Measurements from ENCODE around the gene SIGLEC7.

Gene SIGLEC7

DNA sequence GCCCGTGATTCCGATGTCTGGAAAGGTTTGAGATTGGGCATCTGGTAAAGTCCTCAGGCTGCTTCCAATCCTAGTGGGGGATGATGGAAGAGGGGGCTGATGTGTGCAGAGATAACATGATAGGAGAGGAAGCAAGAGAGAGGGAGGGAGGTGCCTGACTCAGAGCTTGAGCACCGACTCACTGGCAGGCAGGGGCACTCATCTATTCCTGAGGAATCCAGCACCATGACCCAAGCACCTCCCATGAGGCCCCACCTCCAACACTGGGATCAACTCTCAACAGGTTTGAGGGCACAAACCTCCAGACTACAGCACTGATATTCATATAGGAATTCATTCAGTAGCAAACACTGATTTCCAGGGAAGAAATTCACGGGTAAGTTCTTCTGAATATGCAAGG is 23.0 kb upstream of the SIGLEC7 start:
- no peak for DNase-seq

DNA sequence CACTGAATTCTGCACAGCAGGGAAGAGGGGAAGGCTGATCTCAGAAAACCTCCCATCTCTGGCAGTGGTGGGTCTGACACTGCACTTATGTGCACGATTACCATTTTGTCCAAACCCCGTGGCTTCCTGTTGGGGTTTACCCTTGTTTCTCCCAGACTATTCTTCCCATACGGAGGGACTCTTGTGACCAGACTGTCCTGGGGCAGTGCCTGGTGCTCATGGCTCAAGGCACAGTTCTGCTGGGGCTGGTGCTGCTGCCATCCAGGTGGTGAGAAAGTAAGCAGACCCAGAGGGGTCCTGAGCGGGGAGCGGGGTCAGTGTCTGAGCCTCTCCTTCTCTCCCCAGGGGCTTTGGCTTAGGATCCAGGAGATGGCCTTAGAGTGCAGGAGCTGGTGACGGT is 22.5 kb upstream of the SIGLEC7 start:
- no peak for DNase-seq

DNA sequence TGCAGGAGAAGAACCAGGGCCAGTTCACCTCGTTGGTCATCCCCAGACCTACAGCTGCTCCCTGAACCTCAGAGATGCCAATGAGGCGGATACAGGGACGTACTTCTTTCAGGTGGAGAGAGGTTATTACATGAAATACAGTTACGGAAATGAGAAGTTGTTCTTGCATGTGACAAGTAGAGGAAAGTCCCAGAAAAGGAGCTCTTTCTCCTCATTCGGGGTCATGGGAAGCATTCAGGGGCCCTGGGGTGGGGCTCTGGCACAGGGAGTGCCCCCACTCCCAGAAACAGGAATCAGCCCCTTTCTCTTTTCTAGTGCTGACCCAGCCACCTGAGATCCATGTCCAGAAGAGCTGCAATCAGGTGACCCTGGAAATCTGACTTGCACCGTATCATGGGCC is 21.9 kb upstream of the SIGLEC7 start:
- no peak for DNase-seq

DNA sequence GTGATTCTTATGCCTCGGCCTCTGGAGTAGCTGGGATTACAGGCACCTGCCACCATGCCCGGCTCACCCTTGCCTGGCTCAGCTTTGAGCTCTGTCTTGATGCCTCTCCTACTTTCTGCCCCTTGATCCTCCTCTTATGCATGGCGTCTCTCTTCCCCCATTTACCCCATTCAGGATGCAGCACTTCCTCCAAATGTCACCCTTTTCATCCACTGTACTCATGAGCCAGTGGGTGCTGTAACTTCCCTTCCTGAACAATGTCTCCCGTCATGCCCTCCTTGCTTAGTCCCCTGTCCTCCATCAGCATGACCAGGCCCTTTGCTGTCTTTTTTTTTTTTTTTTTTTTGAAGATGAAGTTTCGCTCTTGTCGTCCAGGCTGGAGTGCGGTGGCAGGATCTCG is 20.8 kb upstream of the SIGLEC7 start:
- no peak for DNase-seq

DNA sequence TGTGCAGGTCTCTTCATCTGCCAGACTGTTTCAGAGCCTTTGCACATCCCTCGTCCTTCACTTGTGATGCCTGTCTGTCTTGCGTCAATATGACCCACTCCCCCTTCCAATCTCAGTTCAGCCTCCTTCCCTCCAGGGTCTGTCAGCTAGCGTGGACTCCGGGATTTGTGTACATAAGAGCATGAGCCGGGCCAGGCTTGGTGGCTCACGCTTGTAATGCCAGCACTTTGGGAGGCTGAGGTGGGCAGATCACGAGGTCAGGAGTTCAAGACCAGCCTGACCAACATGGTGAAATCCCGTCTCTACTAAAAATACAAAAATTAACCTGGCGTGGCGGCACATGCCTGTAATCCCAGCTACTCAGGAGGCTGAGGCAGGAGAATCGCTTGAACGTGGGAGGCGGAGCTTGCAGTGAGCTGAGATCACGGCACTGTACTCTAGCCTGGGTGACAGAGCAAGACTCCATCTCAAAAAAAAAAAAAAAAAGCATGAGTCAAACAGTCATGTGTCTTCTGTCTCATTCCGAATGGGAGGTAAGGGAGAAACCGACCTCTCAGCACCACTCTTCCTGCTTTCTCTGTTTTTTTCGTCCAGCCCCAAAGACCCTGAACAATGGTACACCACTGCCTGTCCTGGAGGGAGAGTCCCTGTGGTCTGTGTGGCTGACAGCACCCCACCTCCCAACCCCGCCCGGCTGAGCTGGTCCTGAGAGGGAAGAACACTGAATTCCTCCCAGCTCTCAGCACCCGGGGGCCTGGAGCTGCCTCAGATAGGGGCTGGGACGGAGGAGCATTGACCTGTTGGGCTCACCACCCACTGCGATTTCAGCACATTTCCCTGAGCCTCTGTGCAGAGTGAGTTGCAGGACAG is 19.8 kb upstream of the SIGLEC7 start:
- DNase-seq, result peak; percentile 15

DNA sequence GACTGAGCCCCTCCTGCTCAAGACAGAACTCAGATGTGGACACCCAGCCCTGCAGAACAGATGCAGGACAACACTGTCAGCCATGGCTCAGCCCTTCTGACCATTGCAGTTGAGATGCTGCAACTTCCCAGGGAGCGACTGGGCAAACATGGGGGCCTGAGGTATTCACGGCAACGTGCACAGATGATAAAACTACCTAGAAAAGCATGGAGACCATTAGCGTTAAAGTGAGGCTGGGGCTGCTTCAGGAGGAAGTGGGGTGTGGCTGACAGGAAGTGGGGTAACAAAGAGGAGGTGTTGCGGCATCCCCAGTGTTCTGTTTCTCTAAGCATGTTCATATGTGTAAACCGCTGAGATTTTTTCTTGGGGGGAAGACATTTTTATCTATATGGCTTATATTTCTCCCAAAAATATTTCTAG is 18.7 kb upstream of the SIGLEC7 start:
- DNase-seq, result peak; percentile 69

DNA sequence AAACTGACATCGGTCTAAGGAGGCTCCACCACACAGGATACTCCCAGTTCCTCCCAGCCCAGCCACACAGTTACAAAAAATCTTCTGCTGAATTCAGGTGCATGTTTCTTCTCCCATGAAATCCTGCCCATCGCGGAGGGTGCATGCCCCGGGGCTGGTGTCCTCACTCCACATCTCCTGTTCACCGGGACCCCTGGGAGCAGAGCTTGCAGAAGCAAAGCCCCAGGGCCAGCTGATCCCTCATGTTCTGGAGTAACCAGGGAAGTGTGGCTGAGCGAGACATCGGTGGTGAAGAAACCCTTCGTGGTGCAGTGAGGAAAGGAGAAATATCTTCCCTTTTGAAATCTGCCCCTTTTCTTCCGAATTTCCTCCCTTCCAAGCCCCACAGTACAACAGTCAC is 18.3 kb upstream of the SIGLEC7 start:
- no peak for DNase-seq

DNA sequence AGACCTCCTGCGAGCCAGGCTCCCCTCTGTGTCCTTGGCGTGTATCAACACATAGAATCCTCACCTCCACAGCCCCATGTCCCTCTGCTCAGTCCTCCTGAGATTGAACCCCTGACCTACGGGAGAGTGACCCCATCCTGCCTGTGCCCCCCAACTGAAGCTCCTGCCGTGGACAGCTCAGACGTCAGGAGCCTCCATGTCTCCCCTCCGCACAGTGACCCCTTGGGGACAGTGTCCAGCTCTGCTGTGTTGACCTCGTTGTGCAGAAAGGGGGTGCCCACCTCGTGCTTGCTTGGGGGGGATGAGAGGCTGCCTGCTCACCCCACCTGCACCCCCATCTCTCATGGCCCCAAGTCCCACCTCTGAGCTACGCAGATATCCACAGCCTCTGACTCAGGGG is 17.9 kb upstream of the SIGLEC7 start:
- no peak for DNase-seq

DNA sequence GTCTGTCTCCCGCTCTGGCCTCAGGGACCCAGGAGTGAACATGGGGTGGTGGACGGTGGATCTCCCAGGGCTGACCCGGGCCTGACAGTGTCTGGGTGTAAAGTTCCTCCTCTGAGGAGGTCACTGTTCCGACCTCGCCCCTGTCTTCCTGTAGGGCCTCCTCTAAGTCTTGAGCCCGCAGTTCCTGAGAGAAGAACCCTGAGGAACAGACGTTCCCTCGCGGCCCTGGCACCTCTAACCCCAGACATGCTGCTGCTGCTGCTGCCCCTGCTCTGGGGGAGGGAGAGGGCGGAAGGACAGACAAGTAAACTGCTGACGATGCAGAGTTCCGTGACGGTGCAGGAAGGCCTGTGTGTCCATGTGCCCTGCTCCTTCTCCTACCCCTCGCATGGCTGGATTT is 17.4 kb upstream of the SIGLEC7 start, which contains the start of gene SIGLEC9:
Gene SIGLEC9, plus strand, starts transcription at position 178 of the 400 bp plus-strand sequence. Its CDS starts 69 bp downstream, at position 247.
- no peak for DNase-seq

DNA sequence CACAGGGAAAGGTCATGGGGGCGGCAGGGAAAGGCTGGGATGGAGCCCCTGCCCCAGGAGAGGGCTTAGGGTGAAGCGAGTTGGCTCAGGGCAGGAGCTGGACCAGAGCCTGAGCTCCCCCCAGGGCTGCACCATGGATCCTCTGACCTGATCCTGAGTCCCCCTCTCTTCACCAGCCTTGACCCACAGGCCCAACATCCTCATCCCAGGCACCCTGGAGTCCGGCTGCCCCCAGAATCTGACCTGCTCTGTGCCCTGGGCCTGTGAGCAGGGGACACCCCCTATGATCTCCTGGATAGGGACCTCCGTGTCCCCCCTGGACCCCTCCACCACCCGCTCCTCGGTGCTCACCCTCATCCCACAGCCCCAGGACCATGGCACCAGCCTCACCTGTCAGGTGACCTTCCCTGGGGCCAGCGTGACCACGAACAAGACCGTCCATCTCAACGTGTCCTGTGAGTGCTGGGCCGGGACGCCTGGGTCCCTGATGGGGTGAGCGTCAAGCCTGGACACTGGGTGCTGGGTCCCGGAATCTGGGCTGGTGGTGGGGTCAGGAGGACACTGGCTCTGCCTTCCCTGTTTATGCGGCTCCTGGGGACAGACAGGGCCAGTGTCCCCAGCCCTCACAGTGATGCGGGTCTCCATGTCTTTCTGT is 16.6 kb upstream of the SIGLEC7 start:
- DNase-seq, result no peak

DNA sequence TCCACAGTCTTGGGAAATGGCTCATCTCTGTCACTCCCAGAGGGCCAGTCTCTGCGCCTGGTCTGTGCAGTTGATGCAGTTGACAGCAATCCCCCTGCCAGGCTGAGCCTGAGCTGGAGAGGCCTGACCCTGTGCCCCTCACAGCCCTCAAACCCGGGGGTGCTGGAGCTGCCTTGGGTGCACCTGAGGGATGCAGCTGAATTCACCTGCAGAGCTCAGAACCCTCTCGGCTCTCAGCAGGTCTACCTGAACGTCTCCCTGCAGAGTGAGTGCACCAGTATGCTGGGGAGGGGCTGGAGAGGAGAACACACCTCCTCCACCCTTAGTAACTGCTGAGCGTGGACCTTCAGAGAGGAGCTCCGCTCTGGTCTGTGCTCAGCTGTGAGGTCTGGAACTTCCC is 15.1 kb upstream of the SIGLEC7 start:
- no peak for DNase-seq

DNA sequence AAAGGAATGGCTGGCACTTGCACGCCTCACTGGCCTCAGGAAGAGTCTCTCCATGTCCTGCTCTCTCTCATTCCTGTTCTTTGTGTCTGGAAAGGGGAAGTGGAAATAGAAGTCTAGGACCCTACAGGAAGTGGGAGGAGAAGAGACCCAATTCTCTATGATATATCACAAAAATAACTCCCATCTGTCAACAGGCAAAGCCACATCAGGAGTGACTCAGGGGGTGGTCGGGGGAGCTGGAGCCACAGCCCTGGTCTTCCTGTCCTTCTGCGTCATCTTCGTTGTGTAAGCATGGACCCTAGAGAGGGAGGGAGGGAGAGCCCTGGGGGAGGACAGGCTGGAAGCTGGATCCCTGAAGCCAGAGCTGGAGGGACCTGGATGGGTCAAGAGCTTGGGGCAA is 14.3 kb upstream of the SIGLEC7 start:
- DNase-seq, result no peak

DNA sequence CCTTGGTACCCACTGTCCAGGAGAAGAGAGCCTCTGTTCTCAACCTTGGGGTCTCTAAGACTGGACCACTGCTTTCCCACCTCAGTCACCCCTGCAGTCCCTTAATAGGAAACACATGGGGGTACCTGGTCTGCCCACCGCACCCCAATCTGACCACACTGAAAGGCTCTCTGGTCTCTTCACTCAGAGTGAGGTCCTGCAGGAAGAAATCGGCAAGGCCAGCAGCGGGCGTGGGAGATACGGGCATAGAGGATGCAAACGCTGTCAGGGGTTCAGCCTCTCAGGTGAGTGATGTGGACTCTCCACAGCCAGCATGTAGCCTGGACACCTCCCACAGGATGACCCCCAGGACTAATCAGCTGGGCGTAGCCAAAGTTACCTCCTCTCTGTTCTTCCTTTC is 13.9 kb upstream of the SIGLEC7 start:
- DNase-seq, result no peak

DNA sequence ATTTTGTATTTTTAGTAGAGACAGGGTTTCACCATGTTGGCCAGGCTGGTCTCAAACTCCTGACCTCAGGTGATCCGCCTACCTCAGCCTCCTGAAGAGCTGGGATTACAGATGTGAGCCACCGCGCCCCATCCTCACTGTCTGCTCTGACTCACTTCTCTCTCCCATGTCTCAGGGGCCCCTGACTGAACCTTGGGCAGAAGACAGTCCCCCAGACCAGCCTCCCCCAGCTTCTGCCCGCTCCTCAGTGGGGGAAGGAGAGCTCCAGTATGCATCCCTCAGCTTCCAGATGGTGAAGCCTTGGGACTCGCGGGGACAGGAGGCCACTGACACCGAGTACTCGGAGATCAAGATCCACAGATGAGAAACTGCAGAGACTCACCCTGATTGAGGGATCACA is 12.4 kb upstream of the SIGLEC7 start:
- DNase-seq, result no peak

DNA sequence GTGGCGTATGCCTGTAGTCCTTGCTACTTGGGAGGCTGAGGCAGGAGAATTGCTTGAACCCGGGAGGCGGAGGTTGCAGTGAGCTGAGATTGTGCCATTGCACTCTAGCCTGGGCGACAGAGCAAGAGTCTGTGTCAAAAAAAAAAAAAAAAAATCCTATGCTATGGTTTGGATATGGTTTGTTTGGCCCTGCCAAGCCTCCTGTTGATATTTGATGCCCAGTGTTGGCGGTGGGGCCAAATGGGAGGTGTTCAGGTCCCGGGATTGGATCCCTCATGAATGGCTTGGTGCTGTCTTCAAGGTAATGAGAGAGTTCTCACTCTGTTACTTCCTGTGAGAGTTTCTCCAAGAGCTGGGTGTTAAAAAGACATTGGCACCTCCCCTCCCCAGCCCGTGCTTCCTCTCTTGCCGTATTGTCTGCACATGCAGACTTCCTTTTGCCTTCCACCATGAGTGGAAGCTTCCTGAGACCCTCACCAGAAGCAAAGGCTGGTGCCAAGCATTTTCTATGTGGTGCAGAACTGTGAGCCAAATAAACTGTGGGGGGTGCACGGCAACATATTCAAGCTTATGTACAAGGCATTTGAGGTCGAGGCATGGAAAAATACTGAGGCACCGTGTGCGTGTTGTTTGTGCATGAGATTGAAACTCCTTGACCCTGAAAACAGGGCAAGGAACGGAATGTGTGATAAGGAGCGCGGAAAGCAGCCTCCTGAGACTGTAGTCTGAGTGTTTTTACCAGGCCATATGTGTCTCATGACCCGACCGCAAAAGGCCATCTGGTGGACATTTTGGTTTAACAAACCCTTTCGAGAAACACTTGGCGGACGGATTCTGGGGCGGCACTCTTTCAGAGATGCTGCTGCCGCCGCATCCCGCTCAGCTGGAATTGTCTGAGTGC is 10.1 kb upstream of the SIGLEC7 start:
- DNase-seq, result peak; percentile 47

DNA sequence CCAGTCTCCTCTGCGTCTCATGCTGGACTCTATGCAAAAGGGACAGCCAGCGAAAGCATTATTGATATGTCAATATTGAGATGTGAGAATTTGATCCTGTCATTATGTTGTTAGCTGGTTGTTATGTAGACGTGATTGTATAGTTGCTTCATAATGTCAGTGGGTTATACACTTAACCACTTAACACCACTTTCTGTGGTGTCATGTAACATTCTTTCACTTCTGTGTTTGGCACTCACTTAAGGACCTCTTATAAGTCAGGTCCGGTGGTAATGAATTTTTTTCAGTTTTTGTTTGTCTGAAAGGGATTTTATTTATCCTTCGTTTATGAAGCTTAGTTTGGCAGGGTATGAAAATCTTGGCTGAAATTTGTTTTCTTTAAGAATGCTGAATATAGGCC is 7.1 kb upstream of the SIGLEC7 start:
- DNase-seq, result no peak

DNA sequence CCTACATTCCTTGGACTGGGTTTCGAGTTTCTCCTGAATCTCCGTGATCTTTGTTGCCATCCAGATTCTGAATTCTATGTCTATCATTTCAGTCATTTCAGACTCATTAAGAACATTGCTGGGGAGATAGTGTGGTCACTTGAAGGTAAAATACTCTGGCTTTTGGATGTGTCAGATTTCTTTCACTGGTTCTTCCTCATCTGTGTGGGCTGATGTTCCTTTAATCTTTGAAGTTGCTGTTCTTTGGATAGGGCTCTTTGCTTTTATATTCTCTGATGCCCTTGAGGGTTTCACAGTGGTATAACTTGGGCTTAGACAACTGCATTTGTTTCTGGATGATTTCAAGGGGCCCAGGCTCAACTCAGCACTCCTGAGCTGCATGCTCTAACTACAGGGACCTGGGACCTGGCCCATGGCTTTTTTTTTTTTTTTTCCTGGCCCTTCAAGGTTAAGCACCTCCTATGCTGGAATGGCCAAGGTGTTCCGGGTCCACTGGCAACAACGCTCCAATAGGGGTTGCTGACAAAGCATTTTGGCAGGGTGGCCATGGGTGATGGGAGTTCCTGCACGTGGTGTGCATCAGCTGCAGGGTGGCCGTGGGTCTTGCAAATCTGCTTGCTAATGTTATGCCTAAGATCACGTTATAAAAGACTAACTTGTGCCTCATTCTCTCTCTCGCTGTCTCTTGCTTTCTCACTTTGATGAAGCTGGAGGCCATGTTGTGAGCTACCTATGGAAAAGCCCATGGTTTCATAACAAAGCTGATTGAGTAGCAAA is 5.9 kb upstream of the SIGLEC7 start:
- no peak for DNase-seq

DNA sequence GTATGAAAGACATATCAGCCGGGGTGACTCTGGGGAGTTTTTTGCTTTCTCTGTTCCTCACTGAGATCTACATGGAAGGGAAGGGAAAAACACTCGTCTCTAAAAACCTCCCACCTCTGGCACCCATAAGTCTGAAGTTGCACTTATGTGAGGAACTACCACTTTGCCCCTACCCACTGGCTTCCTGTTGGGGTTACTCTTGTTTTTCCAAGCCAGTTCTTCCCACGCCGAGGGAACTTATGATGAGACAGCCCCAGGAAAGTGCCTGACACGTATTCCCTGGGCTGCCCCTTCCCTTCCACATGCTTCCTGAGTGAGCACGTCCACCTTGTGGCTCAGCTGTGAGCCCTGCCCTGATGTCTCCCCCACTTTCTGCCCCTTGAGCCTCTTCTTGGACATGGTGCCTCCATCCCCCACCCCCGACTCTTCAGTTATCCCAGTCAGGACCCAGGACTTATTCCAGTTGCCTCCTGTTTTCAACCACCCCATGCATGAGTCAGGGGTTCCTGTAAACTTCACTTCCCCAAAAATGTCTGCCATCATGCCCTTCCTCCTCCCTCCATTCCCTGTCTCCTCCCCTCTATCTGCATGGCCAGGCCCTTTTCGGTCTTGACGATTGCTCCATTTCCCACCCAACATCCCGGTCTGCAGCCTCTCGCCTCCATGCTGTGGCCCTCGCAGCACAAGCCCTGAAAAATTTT is 5.1 kb upstream of the SIGLEC7 start:
- no peak for DNase-seq

DNA sequence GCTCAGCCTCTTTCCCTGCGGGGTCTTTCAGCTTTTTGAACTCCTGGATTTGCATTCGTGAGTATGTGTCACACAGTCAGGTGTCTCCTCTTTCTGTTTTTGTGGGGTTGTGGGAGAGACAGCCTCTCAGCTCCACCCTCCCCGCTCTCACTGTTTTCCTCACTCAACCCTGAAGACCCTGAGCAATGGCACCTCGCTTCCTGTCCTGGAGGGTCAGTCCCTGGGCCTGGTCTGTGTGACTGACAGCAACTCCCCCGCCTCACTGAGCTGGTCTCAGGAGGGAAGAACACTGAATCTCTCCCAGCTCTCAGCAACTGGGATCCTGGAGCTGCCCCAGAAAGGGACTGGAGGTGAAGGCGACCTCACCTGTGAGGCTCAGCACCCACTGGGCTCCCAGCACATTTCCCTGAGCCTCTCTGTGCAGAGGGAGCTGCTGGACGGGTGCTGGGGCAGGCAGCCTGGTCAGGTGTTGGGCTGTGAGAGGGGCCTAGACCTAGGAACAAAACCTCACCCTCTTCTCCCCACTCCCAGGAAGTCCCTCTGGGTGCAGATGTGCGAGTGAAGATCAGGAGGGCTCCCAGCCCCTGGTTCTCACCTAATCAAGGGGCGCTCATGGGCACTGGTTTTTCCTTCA is 4.2 kb upstream of the SIGLEC7 start:
- DNase-seq, result no peak

DNA sequence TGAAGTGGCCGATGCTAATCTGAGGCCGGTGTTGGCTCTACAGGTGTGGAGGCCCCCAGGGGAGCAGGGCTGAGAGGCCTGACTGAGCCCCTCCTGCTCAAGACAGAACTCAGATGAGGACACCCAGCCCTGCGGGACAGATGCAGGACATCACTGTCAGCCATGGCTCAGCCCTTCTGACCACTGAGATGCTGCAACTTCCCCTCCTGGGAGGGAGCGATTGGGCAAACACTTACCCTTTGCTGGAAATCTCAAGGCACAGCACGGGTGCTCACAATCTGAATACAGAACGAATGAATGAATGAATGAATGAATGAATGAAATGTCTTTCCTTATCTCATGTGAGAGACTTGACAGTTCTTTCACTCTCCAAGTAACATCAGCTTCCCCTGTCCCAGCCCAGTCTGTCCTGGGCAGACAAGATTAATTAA is 3.5 kb upstream of the SIGLEC7 start:
- no peak for DNase-seq

DNA sequence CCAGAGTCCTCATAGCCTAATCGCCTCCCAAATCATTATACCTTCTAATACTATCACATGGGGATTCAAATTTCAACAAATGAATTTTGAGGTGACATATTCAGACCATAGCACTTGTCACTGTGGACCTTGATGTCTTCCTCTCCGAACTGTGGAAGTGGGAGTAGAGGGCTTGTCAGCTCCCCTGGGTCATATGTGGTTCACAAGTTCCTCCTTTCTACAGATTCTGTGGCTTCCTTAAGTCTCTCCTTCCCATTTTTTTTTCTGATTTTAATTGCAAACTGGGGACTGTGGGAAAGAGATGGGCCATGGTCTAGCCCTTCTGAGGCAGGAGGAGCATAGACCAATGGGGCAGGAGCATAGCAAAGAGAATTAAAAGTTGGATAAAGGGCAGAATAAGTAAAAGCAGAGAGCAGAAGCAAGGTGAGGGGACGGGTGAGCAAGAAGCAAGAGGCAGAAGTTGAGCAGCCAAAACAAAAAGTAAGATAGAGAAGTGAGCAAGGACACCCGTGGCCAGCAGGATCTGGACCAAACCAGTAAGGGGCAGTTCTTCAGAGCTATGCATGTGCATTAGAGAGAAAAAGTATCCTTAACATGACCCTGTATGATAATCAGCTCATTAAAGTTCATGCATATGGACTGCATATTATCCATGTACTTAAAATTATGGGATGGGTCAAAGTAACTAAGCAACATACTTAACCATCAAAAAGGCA is 2.6 kb upstream of the SIGLEC7 start:
- no peak for DNase-seq

Data from CD4-positive, alpha-beta T cell treated with Interleukin-17A for 1 hour (primary cell).